Measurements from ENCODE around the gene BCAM.

DNA sequence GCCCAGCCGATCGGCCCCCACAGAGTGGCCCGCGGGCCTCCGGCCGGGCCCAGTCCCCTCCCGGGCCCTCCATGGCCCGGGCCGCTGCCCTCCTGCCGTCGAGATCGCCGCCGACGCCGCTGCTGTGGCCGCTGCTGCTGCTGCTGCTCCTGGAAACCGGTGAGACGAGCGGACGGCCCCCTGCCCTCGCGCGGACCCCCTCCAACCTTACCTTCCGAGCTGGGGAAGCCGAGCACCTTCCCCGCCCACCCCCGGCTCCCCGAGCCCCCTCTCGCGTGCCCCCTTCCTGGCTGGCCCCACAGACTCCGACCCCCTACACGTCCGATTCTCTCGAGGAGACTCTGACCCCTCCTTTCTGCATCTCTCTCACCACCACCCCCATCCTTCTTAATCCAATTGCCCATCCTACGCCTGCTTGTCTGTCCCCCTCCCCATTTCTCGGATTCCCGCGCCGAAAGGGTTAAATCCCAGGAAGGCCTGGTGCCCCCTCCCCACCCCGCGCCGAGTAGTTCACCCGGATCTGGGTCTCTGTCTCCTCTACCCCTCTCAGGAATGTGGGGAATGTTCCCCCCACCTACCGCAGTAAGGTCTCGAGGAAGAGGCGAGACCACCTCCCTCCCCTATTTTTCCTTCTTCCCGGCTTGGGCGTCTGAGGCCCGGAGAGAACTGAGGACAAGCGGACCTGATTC, 37.7 kb downstream of the BCAM start:
- no peak for TF ChIP-seq POLR2A (IDR thresholded peaks at IDR 0.05; ENCODE audit: low read depth, low read length)
- no peak for TF ChIP-seq POLR2AphosphoS5 (IDR thresholded peaks at IDR 0.05; ENCODE audit: low read depth, low read length)
- no peak for TF ChIP-seq TAF1 (IDR thresholded peaks at IDR 0.05; ENCODE audit: low read depth, low read length)
- TF ChIP-seq PAX5 (IDR thresholded peaks at IDR 0.05; ENCODE audit: insufficient read depth, low read length, severe bottlenecking), result no peak

Measured in GM12891 (cell line).